HG03039 (cell line): ENCODE data around the gene C7orf57.
"Not testable (repeated sequence)": the region's sequence is repeated elsewhere in the genome, so short reads cannot be mapped to it uniquely, and the experiment has no call there.

Source experiments
- ATAC-seq: cut with Tn5 transposase; IDR thresholded peaks from one replicate; pipeline ENCODE4 v1.9.1; 2021; ENCODE audit warnings: mild to moderate bottlenecking, moderate library complexity; ENCODE audit not compliant: unreplicated experiment

Gene C7orf57

GRCh38 chr7:48033922-48034321 is 1.4 kb upstream of the C7orf57 start:
- no peak for ATAC-seq

GRCh38 chr7:48035967-48036478 is 680 bp downstream of the C7orf57 start:
- no peak for ATAC-seq

GRCh38 chr7:48038815-48039506 is 3.6 kb downstream of the C7orf57 start:
- no peak for ATAC-seq

- ATAC-seq = no peak
Measured at GRCh38 chr7:48040944-48041652, 5.8 kb downstream of the C7orf57 start.

- ATAC-seq = no peak
Measured at GRCh38 chr7:48041653-48041970, 6.3 kb downstream of the C7orf57 start.

GRCh38 chr7:48042216-48042615 is 6.9 kb downstream of the C7orf57 start:
- ATAC-seq = no peak

- no peak for ATAC-seq
Measured at GRCh38 chr7:48042636-48043035, 7.3 kb downstream of the C7orf57 start.

GRCh38 chr7:48045195-48045765 is 9.9 kb downstream of the C7orf57 start:
- ATAC-seq = no peak

- ATAC-seq = no peak
Measured at GRCh38 chr7:48046458-48046857, 11.1 kb downstream of the C7orf57 start.

- no peak for ATAC-seq
Measured at GRCh38 chr7:48048113-48048512, 12.8 kb downstream of the C7orf57 start.

- no peak for ATAC-seq
Measured at GRCh38 chr7:48049850-48050249, 14.5 kb downstream of the C7orf57 start.

GRCh38 chr7:48052748-48053147 is 17.4 kb downstream of the C7orf57 start:
- ATAC-seq = no peak

GRCh38 chr7:48053736-48054135 is 18.4 kb downstream of the C7orf57 start:
- ATAC-seq = no peak

GRCh38 chr7:48058990-48059389 is 23.6 kb downstream of the C7orf57 start:
- ATAC-seq = no peak

- no peak for ATAC-seq
Measured at GRCh38 chr7:48059706-48060105, 24.4 kb downstream of the C7orf57 start.

- ATAC-seq = no peak
Measured at GRCh38 chr7:48063985-48064384, 28.6 kb downstream of the C7orf57 start.

GRCh38 chr7:48067475-48067874 is 32.1 kb downstream of the C7orf57 start:
- ATAC-seq = no peak

GRCh38 chr7:48074204-48074654 is 38.9 kb downstream of the C7orf57 start:
- ATAC-seq = no peak

GRCh38 chr7:48077423-48077822 is 42.1 kb downstream of the C7orf57 start:
- no peak for ATAC-seq

GRCh38 chr7:48078470-48078869 is 43.1 kb downstream of the C7orf57 start:
- ATAC-seq = no peak

GRCh38 chr7:48082378-48082777 is 47.0 kb downstream of the C7orf57 start:
- ATAC-seq = not testable (repeated sequence)
